PC-9 (cell line): ENCODE data around the gene ZNF672. TPM values are rescaled to one million over a fixed set of nuclear protein-coding genes. Genes with fewer than 3 reads are reported as not detected.
A peak's percentile ranks its signal among the peaks of the same experiment; 100 is the strongest.

ENCODE experiments used
- BruUV-seq: library from RNA; stranded (reverse); fragments of 400-500 nt; replicated peaks from 2 replicates; lab custom pipeline; 2021; lab: Mats Ljungman, UMichigan
- CTCF ChIA-PET: fragments of 300-600 bp; sonication (Branson Sonifier 250); formaldehyde crosslinking; loops from one replicate; lab custom pipeline; 2022; ENCODE audit warnings: antibody characterized with exemption; lab: Charles Lee
- POLR2A ChIA-PET: fragments of 300-600 bp; sonication (Branson Sonifier 250); formaldehyde crosslinking; loops from one replicate; lab custom pipeline; 2022; ENCODE audit warnings: antibody characterized with exemption; ENCODE audit not compliant: unreplicated experiment; lab: Charles Lee
- DNase-seq, 2 experiments: peaks; one replicate each; pipeline versions ENCODE4 v3.0.0 to v3.0.0-alpha.2; 2015 to 2022; ENCODE audit warnings: mixed read lengths in 1 of 2
- H2AFZ ChIP-seq: fragments of 200-600 bp; sonication (generic); 2 replicates; pipeline ENCODE4 v1.8.1; 2017; ENCODE audit warnings: antibody characterized with exemption
- H3F3A ChIP-seq: fragments of 200-600 bp; sonication (generic); 2 replicates; pipeline ENCODE4 v1.8.1; 2017; ENCODE audit warnings: antibody characterized with exemption, mild to moderate bottlenecking, low read depth; ENCODE audit not compliant: insufficient read depth
- H3K27ac ChIP-seq: fragments of 200-600 bp; sonication (generic); 2 replicates; pipeline ENCODE4 v1.6.1; 2016; ENCODE audit warnings: mixed run types
- H3K27me3 ChIP-seq: fragments of 200-600 bp; sonication (generic); 2 replicates; pipeline ENCODE4 v1.6.1; 2016; ENCODE audit warnings: low read depth, mixed run types; ENCODE audit not compliant: insufficient read depth
- H3K36me3 ChIP-seq: fragments of 200-600 bp; sonication (generic); 2 replicates; pipeline ENCODE4 v1.6.1; 2016; ENCODE audit warnings: low read depth, mixed run types
- H3K4me1 ChIP-seq: fragments of 200-600 bp; sonication (generic); replicated peaks from 2 replicates; pipeline ENCODE4 v1.6.1; 2016; ENCODE audit warnings: mixed run types; ENCODE audit not compliant: insufficient read depth
- H3K4me2 ChIP-seq: fragments of 200-600 bp; sonication (generic); 2 replicates; pipeline ENCODE4 v1.6.1; 2017; ENCODE audit warnings: mixed run types
- H3K4me3 ChIP-seq: fragments of 200-600 bp; sonication (generic); 2 replicates; pipeline ENCODE4 v1.6.1; 2016; ENCODE audit warnings: mixed run types
- H3K79me2 ChIP-seq: fragments of 200-600 bp; sonication (generic); 2 replicates; pipeline ENCODE4 v1.6.1; 2017; ENCODE audit warnings: low read depth, mixed run types
- H3K9me2 ChIP-seq: fragments of 200-600 bp; sonication (generic); 2 replicates; pipeline ENCODE4 v1.8.1; 2017; ENCODE audit warnings: mild to moderate bottlenecking; ENCODE audit not compliant: insufficient read depth
- H3K9me3 ChIP-seq: fragments of 200-600 bp; sonication (generic); 2 replicates; pipeline ENCODE4 v1.8.1; 2016; ENCODE audit warnings: low read depth; ENCODE audit not compliant: insufficient read depth
- H4K20me1 ChIP-seq: fragments of 200-600 bp; sonication (generic); 2 replicates; pipeline ENCODE4 v1.8.1; 2017; ENCODE audit not compliant: insufficient read depth
- EZH2 ChIP-seq: fragments of 200-600 bp; sonication (generic); IDR thresholded peaks from 2 replicates; pipeline ENCODE4 v1.8.0; 2017; ENCODE audit warnings: antibody characterized with exemption, low read depth
- intact Hi-C: fragments of 100-400 bp; cut with micrococcal nuclease; formaldehyde crosslinking; loops from one replicate; pipeline ENCODE4 v1.10.0; 2022; ENCODE audit not compliant: unreplicated experiment
- total RNA-seq: library from RNA; stranded (reverse); gene quantifications from 2 replicates; pipeline ENCODE4 v1.2.3, GENCODE V29; 2021
- TF ChIP-seq, protein P1 (sequence below): fragments of 200-600 bp; sonication (generic); conservative IDR thresholded peaks from 2 replicates; pipeline ENCODE4 v1.6.1; 2017; ENCODE audit warnings: mixed run types, antibody characterized with exemption, mild to moderate bottlenecking, moderate library complexity

The ZNF672 gene
- total RNA-seq, 1 experiment from 2014 or later: 24.7 TPM

DNA sequence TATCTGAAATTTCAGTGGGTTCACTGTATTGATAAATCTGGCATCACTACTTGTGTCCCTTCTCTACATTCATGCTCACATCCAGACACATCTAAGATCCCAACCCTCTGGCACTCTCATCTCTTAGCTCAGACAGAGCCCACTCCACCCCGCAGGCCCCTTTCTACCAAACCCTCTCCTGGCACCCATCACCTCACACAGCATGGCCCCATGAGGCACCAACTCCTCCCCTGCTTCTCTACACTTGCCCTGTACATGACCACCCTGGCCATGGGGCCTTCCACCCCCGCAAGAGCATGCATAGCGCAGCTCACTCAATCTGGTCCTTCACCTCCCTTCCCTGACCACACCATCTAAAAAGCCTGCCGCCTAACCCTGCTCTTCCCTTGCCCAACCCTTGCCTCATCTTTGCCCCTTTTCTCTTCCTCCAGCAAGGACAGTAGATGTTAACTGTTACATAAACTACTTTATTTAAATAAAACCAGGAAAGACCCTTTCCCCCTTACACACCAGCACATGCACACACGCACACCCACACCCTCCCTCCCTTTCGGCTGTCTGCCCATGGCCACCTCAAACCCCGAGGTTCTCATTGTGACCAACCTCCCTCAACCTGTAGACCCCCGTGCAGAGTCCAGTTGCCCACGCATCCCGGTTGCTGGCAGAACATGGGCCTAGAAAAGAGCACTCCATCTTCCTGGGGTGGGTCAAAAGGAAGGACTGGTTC lies 27.9 kb upstream of the ZNF672 start:
- Histone ChIP-seq H3K4me2 (no peak overlapping the region), H3K4me1 (no peaks in the 10 kb centered on the region), H3K27me3 (no peaks in the 10 kb centered on the region), H4K20me1 (no peaks in the 10 kb centered on the region), H3F3A (no peaks in the 10 kb centered on the region), H3K27ac (no peak overlapping the region), H3K9me3 (no peaks in the 10 kb centered on the region), H3K4me3 (no peak overlapping the region), H3K9me2 (no peaks in the 10 kb centered on the region), H3K79me2 (no peaks in the 10 kb centered on the region), H2AFZ (no peak overlapping the region), H3K36me3 (no peaks in the 10 kb centered on the region)
- CTCF ChIA-PET: no interaction called here
- TF ChIP-seq, protein P1, sequence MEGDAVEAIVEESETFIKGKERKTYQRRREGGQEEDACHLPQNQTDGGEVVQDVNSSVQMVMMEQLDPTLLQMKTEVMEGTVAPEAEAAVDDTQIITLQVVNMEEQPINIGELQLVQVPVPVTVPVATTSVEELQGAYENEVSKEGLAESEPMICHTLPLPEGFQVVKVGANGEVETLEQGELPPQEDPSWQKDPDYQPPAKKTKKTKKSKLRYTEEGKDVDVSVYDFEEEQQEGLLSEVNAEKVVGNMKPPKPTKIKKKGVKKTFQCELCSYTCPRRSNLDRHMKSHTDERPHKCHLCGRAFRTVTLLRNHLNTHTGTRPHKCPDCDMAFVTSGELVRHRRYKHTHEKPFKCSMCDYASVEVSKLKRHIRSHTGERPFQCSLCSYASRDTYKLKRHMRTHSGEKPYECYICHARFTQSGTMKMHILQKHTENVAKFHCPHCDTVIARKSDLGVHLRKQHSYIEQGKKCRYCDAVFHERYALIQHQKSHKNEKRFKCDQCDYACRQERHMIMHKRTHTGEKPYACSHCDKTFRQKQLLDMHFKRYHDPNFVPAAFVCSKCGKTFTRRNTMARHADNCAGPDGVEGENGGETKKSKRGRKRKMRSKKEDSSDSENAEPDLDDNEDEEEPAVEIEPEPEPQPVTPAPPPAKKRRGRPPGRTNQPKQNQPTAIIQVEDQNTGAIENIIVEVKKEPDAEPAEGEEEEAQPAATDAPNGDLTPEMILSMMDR: no peak
- no peak for TF ChIP-seq EZH2
- POLR2A ChIA-PET: no interaction called here
- BruUV-seq: no TSS peak
- intact Hi-C loops: loop anchor here (2.0 kb wide), 1 partner anchor 187 kb away; no protein-coding TSS in a partner anchor
- DNase-seq: no peak

- POLR2A ChIA-PET: interaction anchor here (0.7 kb wide), 1 partner anchor 982 kb away, joined by 5 read pairs; no protein-coding TSS in a partner anchor
- Histone ChIP-seq H2AFZ (no peak overlapping the region), H3K79me2 (no peaks in the 10 kb centered on the region), H4K20me1 (no peaks in the 10 kb centered on the region), H3F3A (no peaks in the 10 kb centered on the region), H3K9me3 (no peaks in the 10 kb centered on the region), H3K4me1 (no peaks in the 10 kb centered on the region), H3K4me3 (no peak overlapping the region), H3K27me3 (no peaks in the 10 kb centered on the region), H3K9me2 (no peaks in the 10 kb centered on the region), H3K36me3 (no peaks in the 10 kb centered on the region), H3K4me2 (no peak overlapping the region), H3K27ac (no peak overlapping the region)
- TF ChIP-seq, protein P1: no peak
- TF ChIP-seq EZH2: no peak
- BruUV-seq: no TSS peak
- intact Hi-C loops: loop anchor here (1.0 kb wide), 1 partner anchor 12 kb away; no protein-coding TSS in a partner anchor
- peak in 1 of 2 experiments; percentile 41 for DNase-seq
- CTCF ChIA-PET: no interaction called here
Observed at GRCh38 chr1:248810727-248811513, 27.1 kb upstream of the ZNF672 start.
